Fibroblast of lung (primary cell): ENCODE measurements around the gene SEC14L3. TPM values are rescaled to one million over a fixed set of nuclear protein-coding genes. Genes with fewer than 3 reads are reported as not detected.

Experiments used
- DNase-seq, 2 donors: peaks; one replicate each; pipeline versions ENCODE4 v3.0.0 to v3.0.0-alpha.2; 2010; ENCODE audit warnings: low read depth in 2 of 2
- H2AFZ ChIP-seq: 2 replicates; pipeline ENCODE4 v1.5.1; 2012; ENCODE audit warnings: low read length, control low read depth, inconsistent platforms
- H3K27ac ChIP-seq: 2 replicates; pipeline ENCODE4 v1.5.1; 2011; ENCODE audit warnings: low read length, control low read depth; ENCODE audit not compliant: insufficient read depth
- H3K27me3 ChIP-seq: 2 replicates; pipeline ENCODE4 v1.5.1; 2011; ENCODE audit warnings: mild to moderate bottlenecking, low read length; ENCODE audit not compliant: control insufficient read depth, insufficient read depth
- H3K36me3 ChIP-seq: 2 replicates; pipeline ENCODE4 v1.5.1; 2011; ENCODE audit warnings: low read length; ENCODE audit not compliant: control insufficient read depth, insufficient read depth
- H3K4me1 ChIP-seq: 2 replicates; pipeline ENCODE4 v1.5.1; 2011; ENCODE audit warnings: low read length; ENCODE audit not compliant: control insufficient read depth, insufficient read depth; ENCODE audit errors: extremely low read depth
- H3K4me2 ChIP-seq: 2 replicates; pipeline ENCODE4 v1.5.1; 2011; ENCODE audit warnings: low read length, control low read depth; ENCODE audit not compliant: insufficient read depth; ENCODE audit errors: extremely low read depth
- H3K4me3 ChIP-seq, 4 experiments: fragments of 200-600 bp in 1 of 4; sonication (generic) in 1 of 4; replicated peaks in 1 of 4; 2 replicates each; pipeline ENCODE4 v1.5.1; 2011 to 2016; ENCODE audit warnings: low read length in 4 of 4, low read depth in 3 of 4, mild to moderate bottlenecking in 3 of 4, control low read depth in 2 of 4, inconsistent platforms in 1 of 4, mixed read lengths in 1 of 4; ENCODE audit not compliant: insufficient read depth in 1 of 4; ENCODE audit errors: control extremely low read depth in 1 of 4
- H3K79me2 ChIP-seq: 2 replicates; pipeline ENCODE4 v1.5.1; 2012; ENCODE audit warnings: mild to moderate bottlenecking, low read length, inconsistent platforms; ENCODE audit not compliant: control insufficient read depth, insufficient read depth
- H3K9ac ChIP-seq: 2 replicates; pipeline ENCODE4 v1.5.1; 2011; ENCODE audit warnings: mild to moderate bottlenecking, low read length, control low read depth; ENCODE audit not compliant: insufficient read depth
- H3K9me3 ChIP-seq: 2 replicates; pipeline ENCODE4 v1.5.1; 2012; ENCODE audit warnings: low read depth, low read length; ENCODE audit not compliant: control insufficient read depth, insufficient read depth
- H4K20me1 ChIP-seq: 2 replicates; pipeline ENCODE4 v1.5.1; 2011; ENCODE audit warnings: low read length; ENCODE audit not compliant: control insufficient read depth, insufficient read depth; ENCODE audit errors: extremely low read depth
- EZH2 ChIP-seq: IDR thresholded peaks from 2 replicates; pipeline ENCODE4 v1.5.1; 2012; ENCODE audit warnings: low read length, control low read depth, mild to moderate bottlenecking; ENCODE audit errors: missing control alignments
- polyA plus RNA-seq, 2 donors: library from polyadenylated mRNA; depleted of rRNA in 1 of 2; stranded (reverse) in 1 of 2; unstranded in 1 of 2; fragments of >200 nt; gene quantifications; 2 replicates each; pipeline ENCODE4 v1.2.1, GENCODE V29; 2011 to 2012; ENCODE audit warnings: missing spikeins in 1 of 2
- total RNA-seq: library from RNA; depleted of rRNA; stranded (reverse); fragments of >200 nt; gene quantifications from 2 replicates; pipeline ENCODE4 v1.2.1, GENCODE V29; 2014
- TF ChIP-seq, protein P1 (sequence below), 2 donors: IDR thresholded peaks in 1 of 2; conservative IDR thresholded peaks in 1 of 2; 1 replicate in 1 of 2; 2 replicates in 1 of 2; pipeline ENCODE4 v1.5.1; 2011 to 2012; ENCODE audit warnings: low read length in 2 of 2, control low read depth in 1 of 2, inconsistent platforms in 1 of 2, low read depth in 1 of 2, mild to moderate bottlenecking in 1 of 2

The SEC14L3 gene
- total and polyA plus RNA-seq, 2 donors (not counting 1 experiment from before 2014, with no cell fraction given) = not detected

DNA sequence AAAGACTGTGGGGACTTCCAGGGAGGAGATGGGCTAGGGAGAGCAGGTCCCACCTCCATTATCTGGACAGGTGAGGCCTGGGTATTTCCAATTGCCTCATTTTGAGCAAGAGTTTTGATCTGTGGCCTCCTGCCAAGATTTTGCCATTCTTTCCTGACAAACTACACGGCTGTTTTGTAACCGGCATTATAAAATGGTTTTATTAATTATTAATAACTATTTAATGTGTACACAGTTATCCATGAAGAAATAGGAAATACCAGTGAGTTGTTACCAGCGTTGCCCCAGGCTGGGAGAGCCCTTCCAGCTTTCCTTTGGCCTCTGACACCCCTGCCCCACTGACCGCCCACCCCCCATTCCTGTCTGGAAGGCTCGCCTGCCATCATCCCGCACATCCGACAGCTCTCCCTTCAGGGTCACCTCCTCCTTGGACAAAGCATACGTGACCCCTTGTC is 14.9 kb upstream of the SEC14L3 start:
- Histone ChIP-seq H3K79me2 (no peaks in the 10 kb centered on the region), H3K4me1 (no peaks in the 10 kb centered on the region), H3K36me3 (no peaks in the 10 kb centered on the region), H3K4me3 (no peak overlapping the region), H3K27me3 (no peaks in the 10 kb centered on the region), H2AFZ (no peak overlapping the region), H3K9me3 (no peaks in the 10 kb centered on the region), H3K4me2 (no peak overlapping the region), H4K20me1 (no peaks in the 10 kb centered on the region), H3K9ac (no peak overlapping the region), H3K27ac (no peak overlapping the region)
- no peak for DNase-seq
- no peak for TF ChIP-seq EZH2
- TF ChIP-seq, protein P1, sequence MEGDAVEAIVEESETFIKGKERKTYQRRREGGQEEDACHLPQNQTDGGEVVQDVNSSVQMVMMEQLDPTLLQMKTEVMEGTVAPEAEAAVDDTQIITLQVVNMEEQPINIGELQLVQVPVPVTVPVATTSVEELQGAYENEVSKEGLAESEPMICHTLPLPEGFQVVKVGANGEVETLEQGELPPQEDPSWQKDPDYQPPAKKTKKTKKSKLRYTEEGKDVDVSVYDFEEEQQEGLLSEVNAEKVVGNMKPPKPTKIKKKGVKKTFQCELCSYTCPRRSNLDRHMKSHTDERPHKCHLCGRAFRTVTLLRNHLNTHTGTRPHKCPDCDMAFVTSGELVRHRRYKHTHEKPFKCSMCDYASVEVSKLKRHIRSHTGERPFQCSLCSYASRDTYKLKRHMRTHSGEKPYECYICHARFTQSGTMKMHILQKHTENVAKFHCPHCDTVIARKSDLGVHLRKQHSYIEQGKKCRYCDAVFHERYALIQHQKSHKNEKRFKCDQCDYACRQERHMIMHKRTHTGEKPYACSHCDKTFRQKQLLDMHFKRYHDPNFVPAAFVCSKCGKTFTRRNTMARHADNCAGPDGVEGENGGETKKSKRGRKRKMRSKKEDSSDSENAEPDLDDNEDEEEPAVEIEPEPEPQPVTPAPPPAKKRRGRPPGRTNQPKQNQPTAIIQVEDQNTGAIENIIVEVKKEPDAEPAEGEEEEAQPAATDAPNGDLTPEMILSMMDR (conservative IDR thresholded peaks at IDR 0.05 in 1 of 2, IDR thresholded peaks at IDR 0.05 in 1 of 2; ENCODE audit: low read depth in 1 of 2, low read length in 2 of 2) = no peak

GRCh38 chr22:30486118-30486517 is 14.3 kb upstream of the SEC14L3 start:
- Histone ChIP-seq H3K27me3 (no peaks in the 10 kb centered on the region), H3K27ac (no peak overlapping the region), H3K4me2 (no peak overlapping the region), H3K36me3 (no peaks in the 10 kb centered on the region), H2AFZ (no peak overlapping the region), H3K4me3 (no peak overlapping the region), H3K9ac (no peak overlapping the region), H3K4me1 (no peaks in the 10 kb centered on the region), H3K9me3 (no peaks in the 10 kb centered on the region), H4K20me1 (no peaks in the 10 kb centered on the region), H3K79me2 (no peaks in the 10 kb centered on the region)
- DNase-seq = no peak
- no peak for TF ChIP-seq EZH2
- TF ChIP-seq, protein P1 (conservative IDR thresholded peaks at IDR 0.05 in 1 of 2, IDR thresholded peaks at IDR 0.05 in 1 of 2; ENCODE audit: low read depth in 1 of 2, low read length in 2 of 2) = no peak

GRCh38 chr22:30485362-30485988 is 13.7 kb upstream of the SEC14L3 start:
- no peaks in the 10 kb centered on the region for H3K36me3 ChIP-seq
- H3K4me1 ChIP-seq = no peaks in the 10 kb centered on the region
- no peak overlapping the region for H3K4me3 ChIP-seq
- no peaks in the 10 kb centered on the region for H3K9me3 ChIP-seq
- H3K79me2 ChIP-seq = no peaks in the 10 kb centered on the region
- H3K27ac ChIP-seq = no peak overlapping the region
- H3K4me2 ChIP-seq = no peak overlapping the region
- DNase-seq = peak; percentile 18 to 48
- TF ChIP-seq, protein P1 (conservative IDR thresholded peaks at IDR 0.05 in 1 of 2, IDR thresholded peaks at IDR 0.05 in 1 of 2; ENCODE audit: low read depth in 1 of 2, low read length in 2 of 2) = peak; percentile 72 to 86
- no peak for TF ChIP-seq EZH2
- no peak overlapping the region for H3K9ac ChIP-seq
- no peaks in the 10 kb centered on the region for H3K27me3 ChIP-seq
- H2AFZ ChIP-seq = peak overlapping the region; percentile 40
- H4K20me1 ChIP-seq = no peaks in the 10 kb centered on the region
